Neutrophil (primary cell): ENCODE measurements around the gene EXO5.
A peak's percentile ranks its signal among the peaks of the same experiment; 100 is the strongest.
"Not testable (repeated sequence)": the region's sequence is repeated elsewhere in the genome, so short reads cannot be mapped to it uniquely, and the experiment has no call there.

ENCODE experiments used
- H3K27ac ChIP-seq: fragments of 200-600 bp; sonication (generic); 2 replicates; pipeline ENCODE4 v1.5.1; 2016; ENCODE audit warnings: mild to moderate bottlenecking, moderate library complexity
- H3K27me3 ChIP-seq: fragments of 200-600 bp; sonication (generic); 2 replicates; pipeline ENCODE4 v1.6.0; 2016; ENCODE audit warnings: mild to moderate bottlenecking
- H3K36me3 ChIP-seq: fragments of 200-600 bp; sonication (generic); 2 replicates; pipeline ENCODE4 v1.5.1; 2017
- H3K4me1 ChIP-seq, 2 experiments: fragments of 200-600 bp in 1 of 2; sonication (generic) in 1 of 2; 1 replicate in 1 of 2; 2 replicates in 1 of 2; pipeline versions ENCODE4 v1.5.1 to v1.6.1; 2013 to 2016; ENCODE audit warnings: low read depth in 1 of 2, low read length in 1 of 2, mild to moderate bottlenecking in 1 of 2, moderate library complexity in 1 of 2; ENCODE audit not compliant: control insufficient read depth in 1 of 2, insufficient read depth in 1 of 2
- H3K4me3 ChIP-seq, 2 experiments: fragments of 200-600 bp in 1 of 2; sonication (generic) in 1 of 2; 1 replicate in 1 of 2; 2 replicates in 1 of 2; pipeline ENCODE4 v1.5.1; 2013 to 2016; ENCODE audit warnings: low read depth in 1 of 2, low read length in 1 of 2, mild to moderate bottlenecking in 1 of 2, moderate library complexity in 1 of 2
- H3K9me3 ChIP-seq: fragments of 200-600 bp; sonication (generic); 2 replicates; pipeline ENCODE4 v1.5.1; 2016
- TF ChIP-seq, protein P1 (sequence below): fragments of 200-600 bp; sonication (generic); IDR thresholded peaks from 2 replicates; pipeline ENCODE4 v1.5.1; 2016; ENCODE audit warnings: antibody characterized with exemption

The EXO5 gene

DNA sequence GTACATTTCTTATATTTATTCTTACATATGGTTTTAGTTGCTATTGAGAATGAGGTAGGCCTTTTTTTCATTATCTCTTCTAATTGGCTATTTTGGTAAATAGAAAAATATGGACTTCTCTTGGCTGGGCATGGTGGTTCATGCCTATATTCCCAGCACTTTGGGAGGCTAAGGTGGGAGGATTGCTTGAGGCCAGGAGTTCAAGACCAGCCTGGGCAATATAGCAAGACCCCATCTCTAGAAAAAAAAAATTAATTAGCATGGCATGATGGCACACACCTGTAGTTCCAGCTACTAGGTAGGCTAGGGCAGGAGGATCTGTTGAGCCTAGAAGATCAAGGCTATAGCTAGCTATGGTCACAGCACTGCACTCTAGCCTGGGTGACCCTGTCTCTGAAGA lies 26.0 kb downstream of the EXO5 start:
- Histone ChIP-seq H3K9me3 (no peaks in the 10 kb centered on the region), H3K4me1 (peaks cover 17% of the 10 kb centered on the region in 2 experiments), H3K27me3 (no peaks in the 10 kb centered on the region), H3K4me3 (no peak overlapping the region), H3K27ac (no peak overlapping the region), H3K36me3 (no peaks in the 10 kb centered on the region)
- TF ChIP-seq, protein P1, sequence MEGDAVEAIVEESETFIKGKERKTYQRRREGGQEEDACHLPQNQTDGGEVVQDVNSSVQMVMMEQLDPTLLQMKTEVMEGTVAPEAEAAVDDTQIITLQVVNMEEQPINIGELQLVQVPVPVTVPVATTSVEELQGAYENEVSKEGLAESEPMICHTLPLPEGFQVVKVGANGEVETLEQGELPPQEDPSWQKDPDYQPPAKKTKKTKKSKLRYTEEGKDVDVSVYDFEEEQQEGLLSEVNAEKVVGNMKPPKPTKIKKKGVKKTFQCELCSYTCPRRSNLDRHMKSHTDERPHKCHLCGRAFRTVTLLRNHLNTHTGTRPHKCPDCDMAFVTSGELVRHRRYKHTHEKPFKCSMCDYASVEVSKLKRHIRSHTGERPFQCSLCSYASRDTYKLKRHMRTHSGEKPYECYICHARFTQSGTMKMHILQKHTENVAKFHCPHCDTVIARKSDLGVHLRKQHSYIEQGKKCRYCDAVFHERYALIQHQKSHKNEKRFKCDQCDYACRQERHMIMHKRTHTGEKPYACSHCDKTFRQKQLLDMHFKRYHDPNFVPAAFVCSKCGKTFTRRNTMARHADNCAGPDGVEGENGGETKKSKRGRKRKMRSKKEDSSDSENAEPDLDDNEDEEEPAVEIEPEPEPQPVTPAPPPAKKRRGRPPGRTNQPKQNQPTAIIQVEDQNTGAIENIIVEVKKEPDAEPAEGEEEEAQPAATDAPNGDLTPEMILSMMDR = no peak

DNA sequence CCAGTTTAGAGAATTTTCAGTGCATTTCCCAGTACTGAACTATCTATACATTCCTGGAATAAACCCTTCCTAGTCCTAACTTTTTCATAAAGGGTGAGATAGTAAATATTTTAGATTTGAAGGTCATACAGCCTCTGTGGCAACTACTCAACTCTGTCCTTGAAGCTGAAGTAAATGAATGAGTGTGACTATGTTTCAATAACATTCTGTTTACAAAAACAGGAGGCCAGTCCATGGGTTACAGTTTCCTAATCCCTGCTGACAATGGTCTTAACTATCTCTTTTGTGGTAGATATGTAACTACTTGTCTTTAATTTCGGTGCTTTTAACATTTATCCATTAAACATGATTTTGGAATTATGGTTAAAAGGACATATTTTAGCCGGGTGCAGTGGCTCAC lies 27.2 kb downstream of the EXO5 start:
- TF ChIP-seq, protein P1 = no peak
- Histone ChIP-seq H3K36me3 (no peaks in the 10 kb centered on the region), H3K4me3 (no peak overlapping the region), H3K9me3 (no peaks in the 10 kb centered on the region), H3K27me3 (no peaks in the 10 kb centered on the region), H3K4me1 (peaks cover 14 to 16% of the 10 kb centered on the region in 2 experiments), H3K27ac (no peak overlapping the region)

DNA sequence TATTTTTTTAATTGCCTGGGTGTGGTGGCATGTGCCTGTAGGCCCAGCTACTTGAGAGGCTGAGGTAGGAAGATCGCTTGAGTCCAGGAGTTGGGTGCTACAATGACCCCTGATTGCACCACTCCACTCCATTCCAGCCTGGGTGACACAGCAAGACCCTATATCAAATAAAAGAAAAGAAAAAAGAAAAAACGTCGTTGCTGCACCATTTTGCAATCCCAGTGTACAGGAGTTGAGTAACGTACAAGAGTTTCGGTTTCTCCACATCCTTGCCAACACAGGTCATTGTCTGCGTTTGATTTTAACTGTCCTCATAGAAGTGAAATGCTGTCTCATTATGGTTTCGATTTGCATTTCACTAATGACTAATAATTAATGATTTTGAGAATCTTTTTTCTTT lies 30.8 kb downstream of the EXO5 start:
- H3K27ac ChIP-seq = peak overlapping the region; percentile 49
- TF ChIP-seq, protein P1 = no peak
- no peaks in the 10 kb centered on the region for H3K9me3 ChIP-seq
- no peaks in the 10 kb centered on the region for H3K27me3 ChIP-seq
- H3K4me3 ChIP-seq = no peak overlapping the region
- H3K36me3 ChIP-seq = peaks cover 2% of the 10 kb centered on the region
- H3K4me1 ChIP-seq = peaks cover 0 to 4% of the 10 kb centered on the region in 2 experiments

DNA sequence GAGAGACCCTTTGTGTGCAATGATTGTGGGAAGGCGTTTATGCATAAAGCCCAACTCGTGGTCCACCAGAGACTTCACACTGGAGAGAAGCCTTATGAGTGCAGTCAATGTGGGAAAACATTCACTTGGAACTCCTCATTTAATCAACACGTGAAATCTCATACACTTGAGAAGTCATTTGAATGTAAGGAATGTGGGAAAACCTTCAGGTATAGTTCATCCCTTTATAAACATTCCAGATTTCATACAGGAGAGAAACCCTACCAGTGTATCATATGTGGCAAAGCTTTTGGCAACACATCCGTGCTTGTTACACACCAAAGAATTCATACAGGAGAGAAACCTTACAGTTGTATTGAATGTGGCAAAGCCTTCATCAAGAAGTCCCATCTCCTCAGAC lies 38.4 kb downstream of the EXO5 start:
- Histone ChIP-seq H3K4me3 (no peak overlapping the region), H3K27ac (no peak overlapping the region), H3K9me3 (no peaks in the 10 kb centered on the region), H3K36me3 (peaks cover 3% of the 10 kb centered on the region), H3K4me1 (no peaks in the 10 kb centered on the region), H3K27me3 (no peaks in the 10 kb centered on the region)
- TF ChIP-seq, protein P1 = no peak

DNA sequence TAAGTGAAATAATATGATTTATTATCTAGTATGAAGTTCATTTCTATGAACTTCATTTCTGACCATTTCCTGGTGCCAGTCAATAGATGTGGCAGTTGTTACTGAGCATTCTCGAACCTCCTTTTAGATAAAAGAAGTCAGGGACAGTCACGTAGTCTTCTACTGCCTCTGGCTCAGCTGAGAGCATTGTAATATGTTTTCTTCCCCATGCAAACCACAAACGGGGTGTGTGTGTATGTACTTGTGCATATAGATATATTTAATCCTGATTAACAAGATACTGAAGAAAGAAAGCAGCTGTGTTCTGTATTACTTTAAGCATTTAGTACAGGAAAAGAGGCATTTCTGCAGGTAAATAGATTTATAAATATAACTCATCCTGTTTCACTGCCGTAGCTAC lies 44.5 kb downstream of the EXO5 start:
- no peaks in the 10 kb centered on the region for H3K36me3 ChIP-seq
- H3K4me3 ChIP-seq = no peak overlapping the region
- no peaks in the 10 kb centered on the region for H3K4me1 ChIP-seq
- H3K27me3 ChIP-seq = no peaks in the 10 kb centered on the region
- no peaks in the 10 kb centered on the region for H3K9me3 ChIP-seq
- TF ChIP-seq, protein P1 = no peak
- H3K27ac ChIP-seq = no peak overlapping the region

DNA sequence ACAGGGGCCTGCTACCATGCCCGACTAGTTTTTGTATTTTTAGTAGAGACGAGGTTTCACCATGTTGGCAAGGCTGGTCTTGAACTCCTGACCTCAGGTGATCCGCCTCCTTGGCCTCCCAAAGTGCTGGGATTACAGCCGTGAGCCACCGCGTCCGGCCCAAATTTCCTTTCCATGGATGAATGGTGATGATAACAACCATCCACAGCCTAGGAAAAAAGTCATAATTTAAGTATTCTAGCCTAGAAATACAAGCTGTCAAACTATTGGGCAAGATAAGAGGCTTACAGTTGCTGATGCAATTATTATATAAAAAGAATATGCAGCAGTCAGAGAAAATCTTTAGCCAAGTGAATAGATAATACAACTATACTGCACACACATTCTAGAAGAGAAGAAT lies 46.2 kb downstream of the EXO5 start:
- H3K4me1 ChIP-seq, H3K27me3 ChIP-seq, H3K36me3 ChIP-seq, H3K9me3 ChIP-seq, H3K4me3 ChIP-seq, H3K27ac ChIP-seq: not testable (repeated sequence)
